Glomerular visceral epithelial cell (primary cell): ENCODE results near the gene C2CD2L.
"Not testable (repeated sequence)": the region's sequence is repeated elsewhere in the genome, so short reads cannot be mapped to it uniquely, and the experiment has no call there.

Experiments used
- DNase-seq: peaks from one replicate; pipeline ENCODE4 v3.0.0-alpha.2; 2016; ENCODE audit errors: extremely low spot score

C2CD2L gene

GRCh38 chr11:119093942-119094815 is 13.0 kb upstream of the C2CD2L start:
- peak; percentile 34 for DNase-seq

DNA sequence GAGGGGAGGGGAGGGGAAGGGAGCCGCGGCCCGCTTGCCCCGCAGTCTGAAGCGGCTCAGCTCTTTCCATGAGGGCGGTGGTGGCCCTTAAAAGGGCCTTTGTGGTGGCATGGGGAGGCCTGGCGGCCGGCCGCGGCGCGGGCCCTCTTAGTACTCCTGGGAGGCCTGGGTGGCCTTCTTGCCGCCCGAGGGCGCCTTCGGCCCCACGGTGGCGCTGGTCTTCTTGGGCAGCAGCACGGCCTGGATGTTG is 12.4 kb upstream of the C2CD2L start:
- DNase-seq: peak; percentile 75

GRCh38 chr11:119095066-119095880 is 11.9 kb upstream of the C2CD2L start:
- DNase-seq: peak; percentile 100

GRCh38 chr11:119099711-119100110 is 7.4 kb upstream of the C2CD2L start:
- DNase-seq: no peak

DNA sequence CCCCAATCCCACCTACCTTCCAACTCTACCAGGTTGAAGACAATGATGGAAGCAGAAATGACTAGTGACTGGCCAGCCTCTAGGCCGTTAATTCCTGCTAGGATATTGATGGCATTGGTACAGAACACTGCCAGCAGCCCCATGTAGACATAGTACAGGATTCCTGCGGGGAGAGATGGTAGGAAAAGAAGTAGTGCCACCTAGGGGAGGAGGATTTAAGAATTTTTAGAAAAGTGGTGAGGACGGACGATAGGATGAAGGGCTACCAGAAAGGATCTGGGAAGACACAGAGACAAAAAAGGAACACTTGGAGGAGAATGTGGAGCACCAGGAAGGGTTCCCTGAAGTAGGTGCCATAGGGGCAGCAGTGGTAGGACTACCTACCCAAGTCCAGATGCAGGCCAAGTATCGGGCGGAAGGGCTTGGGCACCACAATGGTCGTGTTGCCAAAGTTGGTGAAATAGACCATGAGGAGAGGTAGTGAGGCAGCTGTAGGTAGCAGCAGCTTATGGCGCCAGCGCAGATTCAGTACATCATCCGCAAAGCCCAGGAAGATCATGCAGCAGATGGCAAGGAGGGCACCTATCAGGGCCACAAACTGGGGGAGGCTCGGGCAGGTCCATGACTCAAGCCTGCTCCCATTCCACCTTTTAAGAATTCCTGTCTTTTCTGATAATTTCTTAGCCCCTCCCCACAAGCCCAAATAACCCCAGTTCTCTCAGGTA is 6.7 kb upstream of the C2CD2L start:
- peak; percentile 41 for DNase-seq

GRCh38 chr11:119100994-119101758 is 6.0 kb upstream of the C2CD2L start:
- DNase-seq: peak; percentile 40

DNA sequence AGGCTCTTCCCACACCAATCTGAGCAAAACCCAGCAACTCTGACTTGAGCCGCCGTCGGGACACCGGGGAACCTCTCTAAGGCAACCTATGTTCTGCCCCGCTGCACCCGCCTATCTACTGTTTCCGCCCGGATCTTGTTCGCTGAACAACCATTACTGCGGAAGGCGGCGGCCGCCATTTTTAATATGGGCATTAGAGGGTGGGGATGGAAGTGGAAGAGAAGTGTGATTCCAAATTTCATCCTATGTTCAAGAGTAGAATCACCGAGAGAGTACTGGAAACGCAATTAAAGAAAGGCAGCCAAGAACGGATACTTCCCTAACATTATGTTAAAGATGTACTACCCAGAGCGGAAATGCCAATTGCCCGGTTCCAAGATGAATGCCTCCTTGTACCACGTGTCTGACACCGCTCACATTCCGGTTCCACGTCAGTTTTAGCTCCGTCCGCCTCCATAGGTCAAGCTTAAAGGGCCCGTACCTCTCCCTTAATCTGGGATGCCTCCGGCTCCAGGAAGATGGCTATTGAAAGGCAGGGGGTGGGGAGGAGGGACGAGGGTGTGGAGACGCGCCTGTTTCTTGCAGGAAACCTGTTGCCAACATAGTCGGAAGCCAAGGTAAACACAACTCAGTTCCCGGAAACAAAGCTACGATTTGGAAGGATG is 5.3 kb upstream of the C2CD2L start, which contains the start of gene DPAGT1:
Gene DPAGT1, minus strand, starts transcription at position 95 of the 665 bp plus-strand sequence. CDS start 198 bp downstream, outside the sequence.
- peak; percentile 94 for DNase-seq

DNA sequence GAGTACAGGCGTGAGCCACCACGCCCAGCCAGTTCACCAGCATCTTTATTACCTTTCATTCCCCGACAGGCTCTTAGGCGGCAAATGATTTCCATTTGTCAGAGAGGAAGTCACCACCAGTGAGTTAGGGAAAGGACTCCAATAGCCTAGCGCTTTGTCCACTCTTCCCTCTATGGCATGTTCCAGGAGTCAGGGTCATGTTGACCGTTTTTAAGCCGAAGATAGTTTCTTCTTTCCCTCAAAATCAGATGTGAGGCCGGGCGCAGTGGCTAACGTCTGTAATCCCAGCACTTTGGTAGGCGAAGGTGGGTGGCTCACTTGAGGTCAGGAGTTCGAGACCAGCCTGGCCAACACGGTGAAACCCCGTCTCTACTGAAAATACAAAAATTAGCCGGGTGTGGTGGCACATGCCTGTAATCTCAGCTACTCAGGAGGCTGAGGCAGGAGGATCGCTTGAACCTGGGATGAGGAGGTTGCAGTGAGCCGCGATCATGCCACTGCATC is 3.9 kb upstream of the C2CD2L start:
- not testable (repeated sequence) for DNase-seq

- no peak for DNase-seq
Measured at GRCh38 chr11:119103793-119104192, 3.4 kb upstream of the C2CD2L start.

DNA sequence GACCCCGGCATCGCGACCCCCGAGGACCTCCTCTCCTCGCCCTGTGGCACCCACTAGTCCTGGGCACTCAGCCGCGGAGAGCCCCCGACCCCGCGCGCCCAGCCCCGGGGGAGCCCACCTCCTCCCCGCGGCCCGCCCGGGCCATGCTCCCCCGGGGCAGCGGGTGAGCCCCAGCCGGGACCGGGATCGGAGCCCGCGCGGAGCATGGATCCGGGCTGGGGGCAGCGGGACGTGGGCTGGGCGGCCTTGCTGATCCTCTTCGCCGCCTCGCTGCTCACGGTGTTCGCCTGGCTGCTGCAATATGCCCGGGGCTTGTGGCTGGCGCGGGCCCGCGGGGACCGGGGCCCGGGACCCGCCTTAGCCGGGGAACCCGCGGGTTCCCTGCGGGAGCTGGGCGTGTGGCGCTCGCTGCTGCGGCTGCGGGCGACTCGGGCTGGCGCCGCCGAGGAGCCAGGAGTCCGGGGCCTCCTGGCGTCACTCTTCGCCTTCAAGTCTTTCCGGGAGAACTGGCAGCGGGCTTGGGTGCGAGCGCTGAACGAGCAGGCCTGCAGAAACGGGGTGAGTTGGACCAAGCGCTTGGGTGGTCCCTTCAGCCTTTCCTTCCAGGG is 498 bp downstream of the C2CD2L start:
- no peak for DNase-seq

GRCh38 chr11:119108146-119108856 is 1.2 kb downstream of the C2CD2L start:
- DNase-seq: peak; percentile 47

GRCh38 chr11:119108857-119109221 is 1.7 kb downstream of the C2CD2L start:
- DNase-seq: no peak

- no peak for DNase-seq
Measured at GRCh38 chr11:119109843-119110242, 2.7 kb downstream of the C2CD2L start.

DNA sequence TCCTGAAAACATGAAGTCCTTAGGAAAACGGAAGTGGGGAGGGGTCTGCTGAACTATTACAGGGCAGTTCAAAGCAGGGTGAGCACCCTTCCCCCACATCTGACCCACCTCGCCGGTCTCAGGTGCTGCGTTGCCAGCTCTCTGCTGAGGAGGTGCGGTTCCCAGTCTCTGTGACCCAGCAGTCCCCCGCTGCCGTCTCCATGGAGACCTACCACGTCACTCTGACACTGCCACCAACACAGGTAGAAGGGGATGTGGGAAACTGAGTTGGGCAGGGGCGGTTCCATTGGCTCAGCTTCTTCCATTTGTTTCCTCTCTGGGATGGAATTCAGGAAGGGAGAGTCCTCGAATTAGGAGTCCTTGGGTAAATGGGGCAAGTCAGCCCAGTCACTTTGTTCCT is 3.3 kb downstream of the C2CD2L start:
- DNase-seq: no peak

DNA sequence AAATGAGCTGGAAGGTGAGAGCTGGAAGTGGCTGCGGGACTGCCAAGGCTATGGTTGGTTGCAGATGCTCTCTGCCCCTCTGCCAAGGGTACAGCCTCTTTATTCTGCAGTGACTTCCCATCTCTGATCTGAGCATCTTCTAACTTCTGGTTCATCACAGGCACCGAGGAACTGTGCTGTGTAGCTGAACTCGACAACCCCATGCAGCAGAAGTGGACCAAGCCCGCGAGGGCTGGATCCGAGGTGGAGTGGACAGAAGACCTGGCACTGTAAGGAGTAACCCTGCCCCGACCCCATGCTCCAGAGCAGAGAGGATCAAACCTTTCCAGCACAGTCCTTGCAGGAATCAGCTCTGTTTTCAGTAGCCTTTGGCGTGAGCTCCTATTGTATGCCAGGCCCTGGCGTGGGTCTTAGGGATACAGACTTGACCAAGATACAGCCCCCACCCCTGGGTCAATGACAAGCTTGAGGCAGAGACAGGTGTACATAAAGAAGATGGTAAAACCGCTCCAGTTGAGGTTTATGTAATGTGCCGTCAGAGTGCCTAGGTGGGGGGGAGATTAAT is 4.3 kb downstream of the C2CD2L start:
- DNase-seq: no peak

DNA sequence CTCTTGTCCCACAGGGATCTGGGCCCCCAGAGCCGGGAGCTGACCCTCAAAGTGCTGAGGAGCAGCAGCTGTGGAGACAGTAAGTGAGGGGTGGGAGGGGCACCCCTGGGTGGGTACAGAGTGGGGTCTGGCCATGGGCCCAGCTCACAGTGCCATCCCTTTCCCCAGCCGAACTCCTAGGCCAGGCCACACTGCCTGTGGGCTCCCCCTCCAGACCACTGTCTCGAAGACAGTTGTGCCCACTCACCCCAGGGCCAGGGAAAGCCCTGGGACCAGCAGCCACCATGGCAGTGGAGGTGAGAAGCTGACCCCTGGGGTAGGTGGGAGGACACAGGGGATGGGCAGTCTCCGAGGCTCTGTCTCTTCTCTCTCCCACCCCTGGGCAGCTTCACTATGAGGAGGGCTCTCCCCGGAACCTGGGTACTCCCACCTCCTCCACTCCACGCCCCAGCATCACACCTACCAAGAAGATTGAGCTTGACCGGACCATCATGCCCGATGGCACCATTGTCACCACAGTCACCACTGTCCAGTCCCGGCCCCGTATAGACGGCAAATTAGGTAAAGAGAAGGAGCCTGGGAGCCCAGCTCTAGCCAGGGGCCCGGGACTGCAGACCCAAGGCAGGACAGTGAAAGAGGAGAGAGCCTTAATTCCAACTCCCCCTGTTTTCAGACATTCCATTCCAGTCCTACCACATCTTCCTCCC is 5.3 kb downstream of the C2CD2L start:
- no peak for DNase-seq

DNA sequence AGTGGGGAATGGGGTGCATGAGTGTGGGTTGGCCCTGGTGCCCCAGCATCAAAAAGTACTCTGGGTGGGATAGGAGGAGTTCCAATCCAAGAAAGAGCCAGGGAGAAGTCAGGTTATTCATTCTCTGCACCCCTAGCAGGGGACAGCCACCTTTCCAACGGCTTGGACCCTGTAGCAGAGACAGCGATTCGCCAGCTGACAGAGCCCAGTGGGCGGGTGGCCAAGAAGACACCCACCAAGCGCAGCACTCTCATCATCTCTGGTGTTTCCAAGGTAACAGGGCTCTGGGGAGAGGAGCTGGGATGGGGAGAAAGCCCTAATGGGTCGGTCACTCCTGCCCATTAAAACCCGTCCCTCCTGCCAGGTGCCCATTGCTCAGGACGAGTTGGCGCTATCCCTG is 6.6 kb downstream of the C2CD2L start:
- no peak for DNase-seq

DNA sequence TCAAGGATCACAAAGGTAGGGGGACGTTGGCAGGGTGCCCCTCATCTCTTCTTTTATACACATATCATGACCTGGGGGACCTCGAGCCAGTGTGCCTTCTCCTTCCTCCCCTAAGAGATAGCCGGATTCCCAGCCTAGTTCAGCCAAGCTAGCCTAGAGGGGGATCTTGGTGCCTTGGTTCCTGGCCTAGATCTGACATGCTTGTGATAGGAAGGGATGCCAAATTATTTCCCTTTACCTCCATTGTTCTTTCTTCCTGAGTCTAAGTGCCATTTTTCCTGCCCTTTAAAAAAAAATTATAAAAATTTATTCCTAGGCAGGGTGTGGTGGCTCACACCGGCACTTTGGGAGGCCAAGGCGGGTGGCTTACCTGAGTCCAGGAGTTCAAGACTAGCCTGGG is 7.2 kb downstream of the C2CD2L start:
- DNase-seq: no peak
